IMR-90 (cell line): ENCODE measurements around the gene VDAC1. TPM values are rescaled to one million over a fixed set of nuclear protein-coding genes. Genes with fewer than 3 reads are reported as not detected.

Experiments used
- ATAC-seq: fragments of 200-7000 bp; cut with Tn5 transposase; 2 replicates; pipeline ENCODE4 v1.9.1; 2020; ENCODE audit warnings: low read depth, mild to moderate bottlenecking, moderate library complexity
- BruUV-seq: library from RNA; stranded (reverse); fragments of 400-500 nt; replicated peaks from 2 replicates; lab custom pipeline; 2021; lab: Mats Ljungman, UMichigan
- CTCF ChIA-PET: fragments of 300-600 bp; formaldehyde crosslinking; extraction: SDS; loops from one replicate; lab custom pipeline; 2021; ENCODE audit warnings: antibody characterized with exemption; lab: Yijun Ruan, JAX
- POLR2A ChIA-PET: fragments of 300-600 bp; sonication (Branson Sonifier 250); formaldehyde crosslinking; loops from one replicate; lab custom pipeline; 2022; ENCODE audit warnings: antibody characterized with exemption; ENCODE audit not compliant: unreplicated experiment; lab: Charles Lee
- DNase-seq: peaks from one replicate; pipeline ENCODE4 v3.0.0; 2013
- H2AFZ ChIP-seq: replicated peaks from 2 replicates; pipeline ENCODE3; 2013; ENCODE audit warnings: low read length, mild to moderate bottlenecking; ENCODE audit not compliant: poor library complexity
- H2AK5ac ChIP-seq: 2 replicates; pipeline ENCODE4 v1.6.1; 2013; ENCODE audit warnings: low read depth, low read length, inconsistent platforms
- H2AK9ac ChIP-seq: replicated peaks from 2 replicates; pipeline ENCODE3; 2013; ENCODE audit warnings: mild to moderate bottlenecking, low read depth, low read length, moderate library complexity; ENCODE audit not compliant: poor library complexity
- H2BK120ac ChIP-seq: 2 replicates; pipeline ENCODE4 v1.6.1; 2013; ENCODE audit warnings: low read depth, low read length, inconsistent platforms
- H2BK15ac ChIP-seq: 3 replicates; pipeline ENCODE4 v1.6.1; 2013; ENCODE audit warnings: low read depth, low read length, inconsistent platforms
- H2BK20ac ChIP-seq: 2 replicates; pipeline ENCODE4 v1.6.1; 2013; ENCODE audit warnings: low read depth, mild to moderate bottlenecking, inconsistent platforms, low read length, moderate library complexity
- H2BK5ac ChIP-seq: 2 replicates; pipeline ENCODE4 v1.6.1; 2013; ENCODE audit warnings: mild to moderate bottlenecking, low read depth, low read length, inconsistent platforms; ENCODE audit not compliant: poor library complexity, severe bottlenecking
- H3K14ac ChIP-seq: replicated peaks from 2 replicates; pipeline ENCODE4 v1.6.1; 2013; ENCODE audit warnings: low read depth, low read length, inconsistent platforms
- H3K18ac ChIP-seq: 2 replicates; pipeline ENCODE4 v1.6.1; 2013; ENCODE audit warnings: low read depth, low read length, control low read depth
- H3K23ac ChIP-seq: 2 replicates; pipeline ENCODE4 v1.6.1; 2013; ENCODE audit warnings: low read depth, low read length, inconsistent platforms
- H3K27ac ChIP-seq: 2 replicates; pipeline ENCODE4 v1.5.1; 2013; ENCODE audit warnings: mild to moderate bottlenecking, control low read depth, low read length; ENCODE audit not compliant: insufficient read depth
- H3K27me3 ChIP-seq: 2 replicates; pipeline ENCODE4 v1.6.1; 2013; ENCODE audit warnings: low read length; ENCODE audit not compliant: control insufficient read depth, insufficient read depth
- H3K36me3 ChIP-seq: 2 replicates; pipeline ENCODE4 v1.6.1; 2013; ENCODE audit warnings: low read length, mixed read lengths; ENCODE audit not compliant: control insufficient read depth, insufficient read depth
- H3K4ac ChIP-seq: 2 replicates; pipeline ENCODE4 v1.6.1; 2013; ENCODE audit warnings: low read depth, low read length, inconsistent platforms
- H3K4me1 ChIP-seq: 2 replicates; pipeline ENCODE4 v1.6.1; 2013; ENCODE audit warnings: low read length, mixed read lengths; ENCODE audit not compliant: control insufficient read depth, insufficient read depth
- H3K4me2 ChIP-seq: 2 replicates; pipeline ENCODE4 v1.6.1; 2013; ENCODE audit warnings: low read depth, mild to moderate bottlenecking, control low read depth, low read length, moderate library complexity
- H3K4me3 ChIP-seq: 2 replicates; pipeline ENCODE4 v1.5.1; 2013; ENCODE audit warnings: low read depth, mild to moderate bottlenecking, control low read depth, low read length, moderate library complexity; ENCODE audit not compliant: insufficient read depth
- H3K56ac ChIP-seq: 2 replicates; pipeline ENCODE4 v1.6.1; 2013; ENCODE audit warnings: low read length, inconsistent platforms; ENCODE audit not compliant: insufficient read depth; ENCODE audit errors: extremely low read depth
- H3K79me1 ChIP-seq, 2 experiments: 2 replicates each; pipeline ENCODE4 v1.6.1; 2013; ENCODE audit warnings: low read length in 2 of 2, inconsistent platforms in 1 of 2, low read depth in 1 of 2
- H3K9ac ChIP-seq: 2 replicates; pipeline ENCODE4 v1.6.1; 2013; ENCODE audit warnings: low read depth, low read length, control low read depth
- H3K9me1 ChIP-seq: 2 replicates; pipeline ENCODE4 v1.6.1; 2013; ENCODE audit warnings: low read length, inconsistent platforms; ENCODE audit not compliant: insufficient read depth
- H3K9me3 ChIP-seq: 2 replicates; pipeline ENCODE4 v1.6.1; 2013; ENCODE audit warnings: low read length; ENCODE audit not compliant: control insufficient read depth, insufficient read depth
- H4K20me1 ChIP-seq: 2 replicates; pipeline ENCODE4 v1.6.1; 2013; ENCODE audit warnings: low read length, inconsistent platforms; ENCODE audit not compliant: insufficient read depth
- H4K5ac ChIP-seq: 2 replicates; pipeline ENCODE4 v1.6.1; 2013; ENCODE audit warnings: mild to moderate bottlenecking, low read depth, low read length, control low read depth
- H4K8ac ChIP-seq, 2 experiments: 2 replicates each; pipeline ENCODE4 v1.6.1; 2013; ENCODE audit warnings: low read depth in 2 of 2, low read length in 2 of 2, control low read depth in 1 of 2, inconsistent platforms in 1 of 2
- H4K91ac ChIP-seq: 2 replicates; pipeline ENCODE4 v1.6.1; 2013; ENCODE audit warnings: low read depth, low read length, inconsistent platforms; ENCODE audit not compliant: insufficient read depth
- BHLHE40 ChIP-seq: fragments of 150-350 bp; IDR thresholded peaks from 2 replicates; pipeline ENCODE4 v1.6.1; 2016; ENCODE audit warnings: mild to moderate bottlenecking, low read depth, low read length
- CEBPB ChIP-seq: IDR thresholded peaks from 2 replicates; pipeline ENCODE4 v1.6.1; 2012; ENCODE audit warnings: low read depth, low read length, improper control_type of control experiment
- ELK1 ChIP-seq: fragments of 150-350 bp; IDR thresholded peaks from 2 replicates; pipeline ENCODE4 v1.6.1; 2016; ENCODE audit warnings: low read depth, mild to moderate bottlenecking, low read length, moderate library complexity, borderline replicate concordance
- FOS ChIP-seq: fragments of 150-350 bp; IDR thresholded peaks from 2 replicates; pipeline ENCODE4 v1.6.1; 2016; ENCODE audit warnings: low read depth, low read length
- MXI1 ChIP-seq: IDR thresholded peaks from 2 replicates; pipeline ENCODE4 v1.6.1; 2012; ENCODE audit warnings: low read depth, mild to moderate bottlenecking, low read length, moderate library complexity, borderline replicate concordance
- POLR2A ChIP-seq: IDR thresholded peaks from 2 replicates; pipeline ENCODE4 v1.6.1; 2012; ENCODE audit warnings: mild to moderate bottlenecking, low read depth, low read length
- RAD21 ChIP-seq: IDR thresholded peaks from 2 replicates; pipeline ENCODE4 v1.6.1; 2012; ENCODE audit warnings: low read length, improper control_type of control experiment
- RCOR1 ChIP-seq: IDR thresholded peaks from 2 replicates; pipeline ENCODE4 v1.6.1; 2012; ENCODE audit warnings: mild to moderate bottlenecking, low read length, improper control_type of control experiment; ENCODE audit not compliant: insufficient replicate concordance
- SMC3 ChIP-seq: fragments of 150-350 bp; IDR thresholded peaks from 2 replicates; pipeline ENCODE4 v1.6.1; 2016; ENCODE audit warnings: low read depth, mild to moderate bottlenecking, antibody characterized with exemption, low read length, moderate library complexity
- USF2 ChIP-seq: fragments of 150-350 bp; IDR thresholded peaks from 2 replicates; pipeline ENCODE4 v1.6.1; 2017; ENCODE audit warnings: mild to moderate bottlenecking, antibody characterized with exemption, low read length, low read depth
- WGBS, 2 experiments: methylation state at CpG; one replicate each; pipeline versions ENCODE4 v1.1.5 to v1.1.7; 2013; ENCODE audit warnings: missing lambda C conversion rate in 2 of 2; ENCODE audit not compliant: insufficient read length in 1 of 2; ENCODE audit errors: extremely low coverage in 2 of 2; 5-methylcytosine and 5-hydroxymethylcytosine counted together
- dilution Hi-C: fragments of 300-500 bp; cut with HindIII; formaldehyde crosslinking; loops from one replicate; pipeline ENCODE4 v1.14.3; 2018; ENCODE audit warnings: low sequenced_read_pairs; ENCODE audit not compliant: unreplicated experiment
- in situ Hi-C: fragments of 300-500 bp; cut with MboI; formaldehyde crosslinking; loops from 3 replicates; pipeline ENCODE4 v1.14.3; 2019; ENCODE audit warnings: low sequenced_read_pairs, inconsistent platforms, mixed read lengths
- intact Hi-C: fragments of 100-400 bp; cut with micrococcal nuclease; formaldehyde crosslinking; loops from 2 replicates; pipeline ENCODE4 v1.10.0; 2022
- polyA plus RNA-seq, 3 experiments: library from polyadenylated mRNA; depleted of rRNA; stranded (reverse); fragments of >200 nt; gene quantifications; 2 replicates each; pipeline ENCODE4 v1.2.3, GENCODE V29; 2012; ENCODE audit warnings: low replicate concordance in 1 of 3
- total RNA-seq: library from RNA; depleted of rRNA; stranded (reverse); fragments of >200 nt; gene quantifications from 2 replicates; pipeline ENCODE4 v1.2.3, GENCODE V29; 2012

The VDAC1 gene
- total and polyA plus RNA-seq, 2 of the 4 experiments (the other 2 are of a cell fraction), result 289 to 365 TPM

DNA sequence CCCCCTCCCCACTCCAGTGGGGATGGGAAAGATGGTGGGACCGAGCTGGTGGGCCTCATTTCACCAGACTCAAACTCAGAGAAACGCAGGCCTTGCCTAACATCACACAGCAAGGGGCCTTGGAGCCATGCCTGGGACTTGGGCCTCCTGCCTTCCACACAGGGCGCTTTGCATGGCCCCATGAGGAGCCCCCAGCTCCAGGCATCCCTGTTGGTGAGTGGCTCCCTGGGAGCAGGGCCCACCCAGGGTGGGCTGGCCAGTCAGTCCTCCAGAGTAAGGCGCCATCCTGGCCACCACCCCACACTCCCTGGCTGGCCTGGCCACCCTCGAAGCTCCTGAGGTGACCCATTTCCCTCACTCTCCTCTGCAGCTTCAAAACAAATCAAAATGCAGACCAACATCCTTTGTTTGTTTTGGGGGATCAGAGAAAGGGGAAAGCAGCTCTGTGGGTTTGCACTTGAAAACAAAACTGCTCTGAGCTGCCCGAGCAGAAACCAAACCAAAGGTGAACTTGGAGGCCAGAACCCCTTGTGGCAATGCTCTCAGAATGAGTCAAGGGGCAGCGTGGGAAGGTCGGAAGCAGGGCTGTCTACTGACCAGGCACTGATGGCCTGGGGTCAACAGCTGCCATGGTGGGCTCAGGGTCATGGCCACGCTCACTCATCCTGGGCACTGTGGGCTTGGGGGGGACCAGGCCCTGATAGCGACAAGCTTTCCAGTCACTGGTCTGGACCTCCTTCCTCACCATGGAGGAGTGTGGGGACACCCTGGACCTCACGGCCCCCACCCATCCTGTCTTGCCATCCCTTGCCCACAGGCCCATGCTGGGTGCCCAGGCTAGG, 37.0 kb upstream of the VDAC1 start (continued):
- no peak for TF ChIP-seq RCOR1

DNA sequence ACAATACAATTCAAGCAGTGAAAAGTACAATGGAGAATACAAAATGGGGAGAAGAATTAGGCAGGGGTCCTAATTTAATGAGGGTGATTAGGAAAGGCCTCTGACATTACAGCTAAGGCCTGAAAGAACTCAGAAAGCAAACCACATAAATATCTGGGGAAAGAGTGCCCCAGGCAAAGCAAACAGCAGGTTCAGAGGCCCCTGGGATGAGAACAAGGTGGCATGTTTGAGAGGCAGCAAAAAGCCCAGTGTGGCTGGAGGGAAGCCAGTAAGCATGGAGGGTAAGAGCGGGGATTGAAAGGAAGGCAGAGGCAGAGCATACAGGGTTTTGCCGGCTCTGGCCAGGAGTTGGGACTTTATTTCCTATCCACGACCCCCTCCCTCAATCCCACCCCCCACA, 33.4 kb upstream of the VDAC1 start:
- in situ Hi-C loops (loop anchor here (25.0 kb wide), 1 partner anchor 249 kb away; no protein-coding TSS in a partner anchor), intact Hi-C loops (no loop called here), dilution Hi-C loops (no loop called here)
- Histone ChIP-seq H3K18ac (no peak overlapping the region), H2AFZ (no peak overlapping the region), H3K23ac (no peak overlapping the region), H3K4me3 (no peak overlapping the region), H3K56ac (no peak overlapping the region), H3K9me1 (no peaks in the 10 kb centered on the region), H2BK15ac (no peak overlapping the region), H2BK5ac (no peak overlapping the region), H3K4me2 (no peak overlapping the region), H4K20me1 (peaks cover 4% of the 10 kb centered on the region; the same call in 1 of the 2 replicates), H3K4me1 (no peaks in the 10 kb centered on the region), H3K36me3 (no peaks in the 10 kb centered on the region), H2BK120ac (no peak overlapping the region), H3K14ac (no peak overlapping the region), H3K9me3 (no peaks in the 10 kb centered on the region), H2BK20ac (no peak overlapping the region), H2AK5ac (no peak overlapping the region), H3K4ac (no peak overlapping the region), H4K5ac (no peak overlapping the region), H3K9ac (no peak overlapping the region), H2AK9ac (no peak overlapping the region), H3K27me3 (peaks cover 21% of the 10 kb centered on the region), H4K91ac (no peak overlapping the region), H3K79me1 (no peaks in the 10 kb centered on the region), H4K8ac (no peak overlapping the region), H3K27ac (no peak overlapping the region)
- no peak for ATAC-seq
- no peak for TF ChIP-seq RAD21
- no peak for TF ChIP-seq RCOR1
- no peak for TF ChIP-seq MXI1
- TF ChIP-seq FOS, result no peak
- TF ChIP-seq POLR2A, result no peak
- no peak for TF ChIP-seq CEBPB
- no peak for TF ChIP-seq SMC3
- TF ChIP-seq USF2, result no peak
- no peak for TF ChIP-seq BHLHE40
- no peak for TF ChIP-seq ELK1
- DNase-seq, result no peak
- CTCF ChIA-PET, result no interaction called here
- POLR2A ChIA-PET, result no interaction called here
- WGBS, 2 experiments, result no CpG with 5 or more reads among the region's 3 CpGs
- no TSS peak for BruUV-seq
